H9 (cell line): ENCODE measurements around the gene LRMDA. TPM values are rescaled to one million over a fixed set of nuclear protein-coding genes. Genes with fewer than 3 reads are reported as not detected.

Experiments
- DNase-seq: peaks from one replicate; pipeline ENCODE4 v3.0.0-alpha.2; 2017
- H2AFZ ChIP-seq: one replicate; pipeline ENCODE4 v1.6.1; 2013; ENCODE audit warnings: mild to moderate bottlenecking, low read length, control low read depth, moderate library complexity
- H2AK5ac ChIP-seq: 2 replicates; pipeline ENCODE4 v1.6.1; 2013; ENCODE audit warnings: low read length, control low read depth, mixed read lengths; ENCODE audit not compliant: insufficient read length
- H2BK120ac ChIP-seq: one replicate; pipeline ENCODE4 v1.6.1; 2013; ENCODE audit warnings: low read depth, mild to moderate bottlenecking, low read length, control low read depth, inconsistent platforms; ENCODE audit not compliant: poor library complexity, severe bottlenecking
- H2BK12ac ChIP-seq: 2 replicates; pipeline ENCODE4 v1.6.1; 2013; ENCODE audit warnings: low read length, control low read depth, mixed read lengths, low read depth; ENCODE audit not compliant: insufficient read length
- H2BK15ac ChIP-seq: 2 replicates; pipeline ENCODE4 v1.6.1; 2013; ENCODE audit warnings: low read depth, low read length, control low read depth
- H2BK20ac ChIP-seq: one replicate; pipeline ENCODE4 v1.6.1; 2013; ENCODE audit warnings: low read depth, mild to moderate bottlenecking, low read length, control low read depth, inconsistent platforms; ENCODE audit not compliant: poor library complexity, severe bottlenecking
- H2BK5ac ChIP-seq: 2 replicates; pipeline ENCODE4 v1.6.1; 2013; ENCODE audit warnings: low read length, control low read depth, mixed read lengths; ENCODE audit not compliant: insufficient read length
- H3K14ac ChIP-seq: 2 replicates; pipeline ENCODE4 v1.6.1; 2013; ENCODE audit warnings: low read length, control low read depth; ENCODE audit not compliant: insufficient read depth
- H3K18ac ChIP-seq: 2 replicates; pipeline ENCODE4 v1.6.1; 2013; ENCODE audit warnings: low read depth, mild to moderate bottlenecking, mixed read lengths, low read length, control low read depth; ENCODE audit not compliant: insufficient read length
- H3K23ac ChIP-seq: 2 replicates; pipeline ENCODE4 v1.6.1; 2013; ENCODE audit warnings: low read length, control low read depth, mixed read lengths, low read depth; ENCODE audit not compliant: insufficient read length
- H3K23me2 ChIP-seq: 2 replicates; pipeline ENCODE4 v1.6.1; 2013; ENCODE audit warnings: low read depth, mild to moderate bottlenecking, mixed read lengths, low read length, control low read depth; ENCODE audit not compliant: insufficient read length, poor library complexity, severe bottlenecking
- H3K27ac ChIP-seq: 2 replicates; pipeline ENCODE4 v1.5.1; 2013; ENCODE audit warnings: low read length, control low read depth, mixed read lengths, low read depth; ENCODE audit not compliant: insufficient read length
- H3K27me3 ChIP-seq: 2 replicates; pipeline ENCODE4 v1.6.1; 2013; ENCODE audit warnings: low read length, control low read depth, inconsistent platforms; ENCODE audit not compliant: insufficient read depth
- H3K4ac ChIP-seq: 2 replicates; pipeline ENCODE4 v1.6.1; 2013; ENCODE audit warnings: low read depth, mild to moderate bottlenecking, control low read depth, inconsistent platforms, low read length, moderate library complexity
- H3K4me1 ChIP-seq: 2 replicates; pipeline ENCODE4 v1.6.1; 2013; ENCODE audit warnings: low read length, control low read depth, inconsistent platforms; ENCODE audit not compliant: insufficient read depth
- H3K4me2 ChIP-seq: 2 replicates; pipeline ENCODE4 v1.6.1; 2013; ENCODE audit warnings: low read length, control low read depth, mixed read lengths; ENCODE audit not compliant: insufficient read length, insufficient read depth
- H3K56ac ChIP-seq: 2 replicates; pipeline ENCODE4 v1.6.1; 2013; ENCODE audit warnings: low read depth, mild to moderate bottlenecking, mixed read lengths, low read length, control low read depth; ENCODE audit not compliant: insufficient read length
- H3K79me1 ChIP-seq: 2 replicates; pipeline ENCODE4 v1.6.1; 2013; ENCODE audit warnings: low read depth, mild to moderate bottlenecking, moderate library complexity, low read length, control low read depth, inconsistent platforms; ENCODE audit not compliant: insufficient read depth, poor library complexity, severe bottlenecking
- H3K79me2 ChIP-seq: 2 replicates; pipeline ENCODE4 v1.6.1; 2013; ENCODE audit warnings: low read length, control low read depth, inconsistent platforms; ENCODE audit not compliant: insufficient read depth
- H3K9ac ChIP-seq: 2 replicates; pipeline ENCODE4 v1.6.1; 2013; ENCODE audit warnings: low read length, control low read depth, mixed read lengths; ENCODE audit not compliant: insufficient read length; ENCODE audit errors: extremely low read depth
- H3K9me3 ChIP-seq: one replicate; pipeline ENCODE4 v1.6.1; 2013; ENCODE audit warnings: low read depth, low read length, inconsistent platforms; ENCODE audit not compliant: control insufficient read depth
- H3T11ph ChIP-seq: one replicate; pipeline ENCODE4 v1.6.1; 2013; ENCODE audit warnings: mild to moderate bottlenecking, low read length, control low read depth, inconsistent platforms
- H4K20me1 ChIP-seq: one replicate; pipeline ENCODE4 v1.6.1; 2013; ENCODE audit not compliant: control insufficient read depth, insufficient read length, insufficient read depth
- H4K5ac ChIP-seq: 2 replicates; pipeline ENCODE4 v1.6.1; 2013; ENCODE audit warnings: low read depth, mild to moderate bottlenecking, mixed read lengths, low read length, control low read depth; ENCODE audit not compliant: insufficient read length
- H4K8ac ChIP-seq: replicated peaks from 2 replicates; pipeline ENCODE4 v1.6.1; 2013; ENCODE audit warnings: low read length, control low read depth, mixed read lengths, low read depth; ENCODE audit not compliant: insufficient read length
- H4K91ac ChIP-seq: 2 replicates; pipeline ENCODE4 v1.6.1; 2013; ENCODE audit warnings: low read depth, mild to moderate bottlenecking, moderate library complexity, mixed read lengths, low read length, control low read depth; ENCODE audit not compliant: insufficient read length
- H3K27ac Mint-ChIP-seq, 3 experiments: 2 replicates in 2 of 3; 3 replicates in 1 of 3; pipeline ENCODE4 v1.8.0; 2020 to 2021; ENCODE audit warnings: mixed read lengths in 3 of 3, mild to moderate bottlenecking in 1 of 3, moderate library complexity in 1 of 3
- H3K27me3 Mint-ChIP-seq: 2 replicates; pipeline ENCODE4 v1.8.0; 2021; ENCODE audit warnings: low read depth, mild to moderate bottlenecking, moderate library complexity, mixed read lengths
- H3K36me3 Mint-ChIP-seq, 3 experiments: 2 replicates in 2 of 3; 3 replicates in 1 of 3; pipeline ENCODE4 v1.8.0; 2020 to 2021; ENCODE audit warnings: low read depth in 3 of 3, mixed read lengths in 3 of 3; ENCODE audit not compliant: insufficient read depth in 1 of 3
- H3K4me1 Mint-ChIP-seq, 2 experiments: 2 replicates each; pipeline ENCODE4 v1.8.0; 2020; ENCODE audit warnings: mixed read lengths in 2 of 2
- H3K4me3 Mint-ChIP-seq, 2 experiments: 2 replicates in 1 of 2; 3 replicates in 1 of 2; pipeline ENCODE4 v1.8.0; 2020 to 2021; ENCODE audit warnings: mild to moderate bottlenecking in 2 of 2, mixed read lengths in 2 of 2, moderate library complexity in 1 of 2
- H3K9me3 Mint-ChIP-seq, 2 experiments: 2 replicates in 1 of 2; 3 replicates in 1 of 2; pipeline ENCODE4 v1.8.0; 2020; ENCODE audit warnings: mild to moderate bottlenecking in 2 of 2, mixed read lengths in 2 of 2, moderate library complexity in 1 of 2
- WGBS: extraction: QIAGEN DNeasy Blood & Tissue Kit; methylation state at CpG from one replicate; pipeline ENCODE4 v1.1.7; 2013; ENCODE audit warnings: missing lambda C conversion rate, low lambda C conversion rate, mixed read lengths; ENCODE audit not compliant: insufficient read length; ENCODE audit errors: extremely low coverage; 5-methylcytosine and 5-hydroxymethylcytosine counted together
- total RNA-seq: library from RNA; stranded (reverse); gene quantifications from 2 replicates; pipeline ENCODE4 v1.2.1, GENCODE V29; 2021
- TF ChIP-seq, protein P1 (sequence below): fragments of 200-600 bp; sonication (generic); conservative IDR thresholded peaks from 3 replicates; pipeline ENCODE4 v1.8.0; 2021; ENCODE audit warnings: antibody characterized with exemption, mild to moderate bottlenecking

LRMDA gene
- total RNA-seq, 1 experiment from 2014 or later, result 1.8 TPM

DNA sequence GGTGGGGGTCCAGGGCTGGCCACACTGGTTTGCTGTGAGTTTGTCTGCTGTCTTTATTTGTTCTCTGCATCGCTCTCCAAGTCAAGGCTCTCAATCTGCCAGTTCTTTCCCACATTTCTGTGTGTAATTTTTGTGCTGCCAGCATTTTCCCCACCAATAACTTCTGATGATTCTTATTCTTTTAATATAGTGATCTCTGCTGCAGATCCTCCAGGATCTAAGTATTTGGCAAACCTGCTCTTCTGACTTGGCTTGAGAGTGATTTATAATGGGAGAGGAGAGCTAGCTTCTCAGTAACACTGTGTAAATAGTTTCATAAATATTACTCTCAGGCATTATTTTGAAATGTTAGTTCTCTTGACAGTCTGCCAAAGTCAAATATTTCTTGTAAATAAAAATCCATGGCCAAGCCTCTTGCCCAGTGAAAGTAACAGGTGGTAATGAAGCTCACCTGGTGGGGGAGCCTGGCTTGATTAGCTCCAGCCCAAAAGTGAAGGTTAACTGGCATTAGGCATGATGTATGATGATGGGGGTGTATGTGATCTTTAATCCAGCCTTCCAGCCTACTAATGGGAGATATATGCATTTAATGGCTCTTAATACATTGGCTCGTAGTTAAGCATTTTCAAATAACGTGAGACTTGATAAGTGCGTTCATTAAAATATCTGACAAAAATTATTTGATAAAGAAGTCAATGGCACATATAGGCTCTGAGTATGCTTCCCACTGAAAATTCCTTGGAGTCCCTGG lies 1150.3 kb downstream of the LRMDA start:
- Histone ChIP-seq H3K4me1 (no peaks in the 10 kb centered on the region), H3K9ac (no peak overlapping the region), H3K14ac (no peak overlapping the region), H3K79me2 (no peaks in the 10 kb centered on the region), H3K9me3 (no peaks in the 10 kb centered on the region), H3K79me1 (no peaks in the 10 kb centered on the region), H3K23ac (no peak overlapping the region), H3K4me2 (no peak overlapping the region), H2BK15ac (no peak overlapping the region), H4K20me1 (no peaks in the 10 kb centered on the region), H2BK5ac (no peak overlapping the region), H3K18ac (no peak overlapping the region), H3K27me3 (no peaks in the 10 kb centered on the region), H3T11ph (no peak overlapping the region), H3K4ac (no peak overlapping the region), H2BK120ac (no peak overlapping the region), H4K8ac (no peak overlapping the region), H2AK5ac (no peak overlapping the region), H3K56ac (no peak overlapping the region), H4K91ac (no peak overlapping the region), H3K27ac (no peak overlapping the region), H4K5ac (no peak overlapping the region), H2AFZ (no peak overlapping the region), H3K23me2 (no peaks in the 10 kb centered on the region), H2BK12ac (no peak overlapping the region), H2BK20ac (no peak overlapping the region)
- no peaks in the 10 kb centered on the region; a peak in 1 of 7 replicates for H3K36me3 Mint-ChIP-seq
- DNase-seq, result no peak
- H3K4me1 Mint-ChIP-seq, result peaks cover 8 to 9% of the 10 kb centered on the region in 2 experiments
- no peak overlapping the region for H3K27ac Mint-ChIP-seq
- H3K4me3 Mint-ChIP-seq, result no peak overlapping the region
- H3K27me3 Mint-ChIP-seq, result no peaks in the 10 kb centered on the region
- TF ChIP-seq, protein P1, sequence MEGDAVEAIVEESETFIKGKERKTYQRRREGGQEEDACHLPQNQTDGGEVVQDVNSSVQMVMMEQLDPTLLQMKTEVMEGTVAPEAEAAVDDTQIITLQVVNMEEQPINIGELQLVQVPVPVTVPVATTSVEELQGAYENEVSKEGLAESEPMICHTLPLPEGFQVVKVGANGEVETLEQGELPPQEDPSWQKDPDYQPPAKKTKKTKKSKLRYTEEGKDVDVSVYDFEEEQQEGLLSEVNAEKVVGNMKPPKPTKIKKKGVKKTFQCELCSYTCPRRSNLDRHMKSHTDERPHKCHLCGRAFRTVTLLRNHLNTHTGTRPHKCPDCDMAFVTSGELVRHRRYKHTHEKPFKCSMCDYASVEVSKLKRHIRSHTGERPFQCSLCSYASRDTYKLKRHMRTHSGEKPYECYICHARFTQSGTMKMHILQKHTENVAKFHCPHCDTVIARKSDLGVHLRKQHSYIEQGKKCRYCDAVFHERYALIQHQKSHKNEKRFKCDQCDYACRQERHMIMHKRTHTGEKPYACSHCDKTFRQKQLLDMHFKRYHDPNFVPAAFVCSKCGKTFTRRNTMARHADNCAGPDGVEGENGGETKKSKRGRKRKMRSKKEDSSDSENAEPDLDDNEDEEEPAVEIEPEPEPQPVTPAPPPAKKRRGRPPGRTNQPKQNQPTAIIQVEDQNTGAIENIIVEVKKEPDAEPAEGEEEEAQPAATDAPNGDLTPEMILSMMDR, result no peak
- no CpG with 5 or more reads among the region's 4 CpGs for WGBS
- no peaks in the 10 kb centered on the region for H3K9me3 Mint-ChIP-seq
